SK-N-SH treated with all-trans-retinoic acid at 6 μM for 48 hours (cell line): ENCODE data around the gene NUP37.
"Not testable (repeated sequence)": the region's sequence is repeated elsewhere in the genome, so short reads cannot be mapped to it uniquely, and the experiment has no call there.

Experiments used
- ATAC-seq: fragments of 200-7000 bp; cut with Tn5 transposase; 3 replicates; pipeline ENCODE4 v1.9.1; 2020; ENCODE audit warnings: mild to moderate bottlenecking, moderate library complexity
- BACH2 ChIP-seq: fragments of 250-450 bp; sonication (Bioruptor Pico); IDR thresholded peaks from 2 replicates; pipeline ENCODE4 v1.9.0; 2021; ENCODE audit warnings: mild to moderate bottlenecking, borderline replicate concordance
- CSDC2 ChIP-seq: fragments of 250-450 bp; sonication (Bioruptor Pico); IDR thresholded peaks from 2 replicates; pipeline ENCODE4 v1.5.0; 2020; ENCODE audit warnings: mild to moderate bottlenecking, moderate library complexity
- ISL1 ChIP-seq: fragments of 250-450 bp; sonication (Bioruptor Pico); IDR thresholded peaks from 2 replicates; pipeline ENCODE4 v2.1.2; 2022; ENCODE audit warnings: mild to moderate bottlenecking, moderate library complexity
- OSR1 ChIP-seq: fragments of 250-450 bp; sonication (Bioruptor Pico); IDR thresholded peaks from 2 replicates; pipeline ENCODE4 v1.8.0; 2022; ENCODE audit warnings: moderate library complexity, mild to moderate bottlenecking, inconsistent platforms
- SNAI2 ChIP-seq: fragments of 250-450 bp; sonication (Bioruptor Pico); IDR thresholded peaks from 2 replicates; pipeline ENCODE4 v1.5.0; 2020; ENCODE audit warnings: mild to moderate bottlenecking, moderate library complexity
- TCF4 ChIP-seq: fragments of 250-450 bp; sonication (Bioruptor Pico); IDR thresholded peaks from 2 replicates; pipeline ENCODE4 v1.8.0; 2021; ENCODE audit warnings: mild to moderate bottlenecking, moderate library complexity, borderline replicate concordance
- TOX ChIP-seq: fragments of 250-450 bp; sonication (Bioruptor Pico); IDR thresholded peaks from 2 replicates; pipeline ENCODE4 v1.8.0; 2021; ENCODE audit warnings: mild to moderate bottlenecking, moderate library complexity, borderline replicate concordance
- ZC3H10 ChIP-seq: fragments of 250-450 bp; sonication (Bioruptor Pico); IDR thresholded peaks from 2 replicates; pipeline ENCODE4 v1.5.1; 2021; ENCODE audit warnings: mild to moderate bottlenecking, moderate library complexity
- ZFP3 ChIP-seq: fragments of 250-450 bp; sonication (Bioruptor Pico); IDR thresholded peaks from 2 replicates; pipeline ENCODE4 v1.5.0; 2020; ENCODE audit warnings: mild to moderate bottlenecking, moderate library complexity
- ZNF565 ChIP-seq: fragments of 450-650 bp; formaldehyde crosslinking; conservative IDR thresholded peaks from 2 replicates; pipeline ENCODE4 v1.5.0; 2020; ENCODE audit warnings: low read depth, mild to moderate bottlenecking, moderate library complexity
- ZNF70 ChIP-seq: fragments of 450-650 bp; formaldehyde crosslinking; IDR thresholded peaks from 2 replicates; pipeline ENCODE4 v1.5.0; 2020; ENCODE audit warnings: mild to moderate bottlenecking, moderate library complexity
- ZNF8 ChIP-seq: fragments of 450-650 bp; formaldehyde crosslinking; IDR thresholded peaks from 2 replicates; pipeline ENCODE4 v1.5.0; 2020; ENCODE audit warnings: mild to moderate bottlenecking, moderate library complexity
- TF ChIP-seq, protein P1 (sequence below): fragments of 250-450 bp; sonication (Bioruptor Pico); IDR thresholded peaks from 2 replicates; pipeline ENCODE4 v1.8.0; 2021; ENCODE audit warnings: low read depth, mild to moderate bottlenecking, moderate library complexity, borderline replicate concordance
- TF ChIP-seq, protein P2 (sequence below): fragments of 250-450 bp; sonication (Bioruptor Pico); IDR thresholded peaks from 2 replicates; pipeline ENCODE4 v1.5.1; 2020; ENCODE audit warnings: low read depth, mild to moderate bottlenecking, moderate library complexity
- TF ChIP-seq, protein P3 (sequence below): fragments of 250-450 bp; sonication (Bioruptor Pico); IDR thresholded peaks from 2 replicates; pipeline ENCODE4 v1.8.0; 2020; ENCODE audit warnings: mild to moderate bottlenecking, moderate library complexity, borderline replicate concordance
- TF ChIP-seq, protein P4 (sequence below): fragments of 250-450 bp; sonication (Bioruptor Pico); IDR thresholded peaks from 2 replicates; pipeline ENCODE4 v1.5.1; 2021; ENCODE audit warnings: mild to moderate bottlenecking, moderate library complexity

NUP37 gene

DNA sequence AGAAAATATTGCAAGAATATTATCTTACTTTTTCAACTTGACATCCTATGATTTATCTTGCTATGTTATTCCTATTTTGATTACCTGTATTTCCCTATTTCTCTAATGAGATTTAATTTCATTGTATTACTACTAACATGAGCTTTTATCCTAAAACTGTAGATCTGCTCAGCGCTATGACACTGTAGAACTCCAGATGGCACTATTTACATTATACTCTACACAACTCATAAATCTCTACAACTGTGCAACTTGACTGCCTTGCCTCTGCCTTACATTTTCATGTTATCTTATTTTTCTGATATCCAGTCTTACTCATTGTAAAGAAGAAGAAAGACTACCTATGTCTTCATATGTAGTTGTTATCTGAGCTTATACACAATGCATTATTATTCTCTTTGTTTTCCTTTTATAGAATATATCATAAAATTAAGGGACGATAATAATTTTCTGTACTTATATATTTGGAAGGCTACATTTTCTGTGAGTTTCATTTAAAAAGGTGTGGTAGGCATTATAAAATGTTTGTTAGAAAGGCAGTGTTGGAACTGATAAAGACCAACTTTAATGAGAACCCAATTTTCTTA, 24.1 kb downstream of the NUP37 start:
- no peak for TF ChIP-seq SNAI2
- no peak for TF ChIP-seq TCF4 (CRISPR knock-in tag)
- ATAC-seq: peak; percentile 92

DNA sequence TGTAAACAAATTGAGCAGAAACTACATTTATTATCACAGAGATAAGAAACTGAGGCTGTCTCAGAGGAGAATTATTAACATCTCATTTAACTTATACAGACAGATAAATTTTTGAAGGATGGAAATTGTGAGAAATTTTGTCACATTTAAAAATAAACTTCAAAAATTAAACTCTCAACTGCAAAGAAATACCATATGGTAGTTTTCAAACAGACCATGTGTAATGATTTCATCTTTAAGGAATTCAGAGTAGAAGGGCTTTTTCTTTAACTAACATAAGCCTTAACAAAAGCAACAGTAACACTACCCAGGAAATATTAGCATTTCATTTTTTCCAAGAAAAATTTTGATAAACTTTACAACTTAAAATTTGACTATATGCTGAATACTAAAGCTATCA, 26.6 kb downstream of the NUP37 start:
- peak; percentile 74 for ATAC-seq
- TF ChIP-seq ISL1: peak; percentile 75
- TF ChIP-seq, protein P1, sequence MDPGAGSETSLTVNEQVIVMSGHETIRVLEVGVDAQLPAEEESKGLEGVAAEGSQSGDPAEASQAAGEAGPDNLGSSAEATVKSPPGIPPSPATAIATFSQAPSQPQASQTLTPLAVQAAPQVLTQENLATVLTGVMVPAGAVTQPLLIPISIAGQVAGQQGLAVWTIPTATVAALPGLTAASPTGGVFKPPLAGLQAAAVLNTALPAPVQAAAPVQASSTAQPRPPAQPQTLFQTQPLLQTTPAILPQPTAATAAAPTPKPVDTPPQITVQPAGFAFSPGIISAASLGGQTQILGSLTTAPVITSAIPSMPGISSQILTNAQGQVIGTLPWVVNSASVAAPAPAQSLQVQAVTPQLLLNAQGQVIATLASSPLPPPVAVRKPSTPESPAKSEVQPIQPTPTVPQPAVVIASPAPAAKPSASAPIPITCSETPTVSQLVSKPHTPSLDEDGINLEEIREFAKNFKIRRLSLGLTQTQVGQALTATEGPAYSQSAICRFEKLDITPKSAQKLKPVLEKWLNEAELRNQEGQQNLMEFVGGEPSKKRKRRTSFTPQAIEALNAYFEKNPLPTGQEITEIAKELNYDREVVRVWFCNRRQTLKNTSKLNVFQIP (CRISPR knock-in tag): no peak

DNA sequence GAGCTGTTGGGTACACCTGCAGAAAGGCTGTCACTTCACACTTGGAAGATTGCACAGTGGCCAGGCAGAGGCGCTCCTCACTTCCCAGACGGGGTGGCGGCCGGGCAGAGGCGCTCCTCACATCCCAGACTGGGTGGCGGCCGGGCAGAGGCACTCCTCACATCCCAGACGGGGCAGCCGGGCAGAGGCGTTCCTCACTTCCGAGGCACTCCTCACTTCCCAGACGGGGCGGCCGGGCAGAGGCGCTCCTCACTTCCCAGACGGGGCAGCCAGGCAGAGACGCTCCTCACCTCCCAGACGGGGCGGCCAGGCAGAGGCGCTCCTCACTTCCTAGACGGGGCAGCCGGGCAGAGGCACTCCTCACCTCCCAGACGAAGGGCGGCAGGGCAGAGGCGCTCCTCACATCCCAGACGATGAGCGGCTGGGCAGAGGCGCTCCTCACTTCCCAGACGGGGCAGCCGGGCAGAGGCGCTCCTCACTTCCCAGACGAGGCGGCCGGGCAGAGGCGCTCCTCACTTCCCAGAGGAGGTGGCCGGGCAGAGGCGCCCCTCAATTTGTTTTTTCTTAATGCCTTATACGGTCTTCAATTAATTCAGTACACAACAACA, 30.6 kb downstream of the NUP37 start:
- not testable (repeated sequence) for ATAC-seq

DNA sequence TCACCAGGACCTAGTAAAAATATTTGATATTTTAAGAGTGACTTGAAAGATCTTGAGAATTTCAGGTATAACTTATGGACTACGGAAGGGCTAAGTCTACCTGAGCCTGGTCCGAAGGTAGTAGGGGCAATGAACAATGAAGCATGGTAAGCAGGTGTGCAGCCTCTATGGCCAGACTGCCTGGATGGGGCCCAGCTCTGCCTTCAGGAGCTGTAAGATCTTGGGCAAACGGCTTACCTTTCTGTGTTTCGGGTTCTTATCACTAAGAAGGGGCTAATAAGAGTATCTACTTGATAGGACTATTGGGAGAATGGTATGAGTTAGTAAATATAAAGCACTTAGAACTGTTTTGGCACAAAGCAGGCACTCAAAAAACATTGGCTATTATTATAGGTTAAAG, 39.1 kb downstream of the NUP37 start:
- TF ChIP-seq ZFP3 (CRISPR knock-in tag): no peak
- no peak for TF ChIP-seq OSR1
- TF ChIP-seq, protein P2, sequence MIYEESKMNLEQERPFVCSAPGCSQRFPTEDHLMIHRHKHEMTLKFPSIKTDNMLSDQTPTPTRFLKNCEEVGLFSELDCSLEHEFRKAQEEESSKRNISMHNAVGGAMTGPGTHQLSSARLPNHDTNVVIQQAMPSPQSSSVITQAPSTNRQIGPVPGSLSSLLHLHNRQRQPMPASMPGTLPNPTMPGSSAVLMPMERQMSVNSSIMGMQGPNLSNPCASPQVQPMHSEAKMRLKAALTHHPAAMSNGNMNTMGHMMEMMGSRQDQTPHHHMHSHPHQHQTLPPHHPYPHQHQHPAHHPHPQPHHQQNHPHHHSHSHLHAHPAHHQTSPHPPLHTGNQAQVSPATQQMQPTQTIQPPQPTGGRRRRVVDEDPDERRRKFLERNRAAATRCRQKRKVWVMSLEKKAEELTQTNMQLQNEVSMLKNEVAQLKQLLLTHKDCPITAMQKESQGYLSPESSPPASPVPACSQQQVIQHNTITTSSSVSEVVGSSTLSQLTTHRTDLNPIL: no peak
- TF ChIP-seq, protein P3, sequence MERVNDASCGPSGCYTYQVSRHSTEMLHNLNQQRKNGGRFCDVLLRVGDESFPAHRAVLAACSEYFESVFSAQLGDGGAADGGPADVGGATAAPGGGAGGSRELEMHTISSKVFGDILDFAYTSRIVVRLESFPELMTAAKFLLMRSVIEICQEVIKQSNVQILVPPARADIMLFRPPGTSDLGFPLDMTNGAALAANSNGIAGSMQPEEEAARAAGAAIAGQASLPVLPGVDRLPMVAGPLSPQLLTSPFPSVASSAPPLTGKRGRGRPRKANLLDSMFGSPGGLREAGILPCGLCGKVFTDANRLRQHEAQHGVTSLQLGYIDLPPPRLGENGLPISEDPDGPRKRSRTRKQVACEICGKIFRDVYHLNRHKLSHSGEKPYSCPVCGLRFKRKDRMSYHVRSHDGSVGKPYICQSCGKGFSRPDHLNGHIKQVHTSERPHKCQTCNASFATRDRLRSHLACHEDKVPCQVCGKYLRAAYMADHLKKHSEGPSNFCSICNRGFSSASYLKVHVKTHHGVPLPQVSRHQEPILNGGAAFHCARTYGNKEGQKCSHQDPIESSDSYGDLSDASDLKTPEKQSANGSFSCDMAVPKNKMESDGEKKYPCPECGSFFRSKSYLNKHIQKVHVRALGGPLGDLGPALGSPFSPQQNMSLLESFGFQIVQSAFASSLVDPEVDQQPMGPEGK (CRISPR knock-in tag): no peak
- TF ChIP-seq ISL1: no peak
- no peak for TF ChIP-seq SNAI2
- no peak for TF ChIP-seq BACH2 (CRISPR knock-in tag)
- no peak for TF ChIP-seq ZNF70 (CRISPR knock-in tag)
- TF ChIP-seq, protein P4, sequence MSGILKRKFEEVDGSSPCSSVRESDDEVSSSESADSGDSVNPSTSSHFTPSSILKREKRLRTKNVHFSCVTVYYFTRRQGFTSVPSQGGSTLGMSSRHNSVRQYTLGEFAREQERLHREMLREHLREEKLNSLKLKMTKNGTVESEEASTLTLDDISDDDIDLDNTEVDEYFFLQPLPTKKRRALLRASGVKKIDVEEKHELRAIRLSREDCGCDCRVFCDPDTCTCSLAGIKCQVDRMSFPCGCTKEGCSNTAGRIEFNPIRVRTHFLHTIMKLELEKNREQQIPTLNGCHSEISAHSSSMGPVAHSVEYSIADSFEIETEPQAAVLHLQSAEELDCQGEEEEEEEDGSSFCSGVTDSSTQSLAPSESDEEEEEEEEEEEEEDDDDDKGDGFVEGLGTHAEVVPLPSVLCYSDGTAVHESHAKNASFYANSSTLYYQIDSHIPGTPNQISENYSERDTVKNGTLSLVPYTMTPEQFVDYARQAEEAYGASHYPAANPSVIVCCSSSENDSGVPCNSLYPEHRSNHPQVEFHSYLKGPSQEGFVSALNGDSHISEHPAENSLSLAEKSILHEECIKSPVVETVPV (CRISPR knock-in tag): no peak
- TF ChIP-seq CSDC2: no peak
- no peak for TF ChIP-seq TCF4 (CRISPR knock-in tag)
- no peak for ATAC-seq

DNA sequence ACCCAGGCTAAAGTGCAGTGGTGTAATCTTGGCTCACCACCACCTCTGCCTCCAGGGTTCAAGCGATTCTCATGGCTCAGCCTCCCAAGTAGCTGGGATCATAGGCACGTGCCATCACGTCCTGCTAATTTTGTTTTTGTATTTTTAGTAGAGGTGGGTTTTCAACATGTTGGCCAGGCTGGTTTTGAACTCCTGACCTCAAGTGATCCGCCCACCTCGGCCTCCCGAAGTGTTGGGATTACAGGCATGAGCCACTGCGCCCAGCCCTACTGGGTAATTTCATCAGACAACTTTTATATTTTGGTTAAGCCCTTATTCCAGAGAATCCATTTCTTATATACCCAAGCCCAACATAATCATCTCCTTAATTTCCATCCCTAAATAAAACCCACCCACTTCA, 47.8 kb downstream of the NUP37 start:
- ATAC-seq: not testable (repeated sequence)

DNA sequence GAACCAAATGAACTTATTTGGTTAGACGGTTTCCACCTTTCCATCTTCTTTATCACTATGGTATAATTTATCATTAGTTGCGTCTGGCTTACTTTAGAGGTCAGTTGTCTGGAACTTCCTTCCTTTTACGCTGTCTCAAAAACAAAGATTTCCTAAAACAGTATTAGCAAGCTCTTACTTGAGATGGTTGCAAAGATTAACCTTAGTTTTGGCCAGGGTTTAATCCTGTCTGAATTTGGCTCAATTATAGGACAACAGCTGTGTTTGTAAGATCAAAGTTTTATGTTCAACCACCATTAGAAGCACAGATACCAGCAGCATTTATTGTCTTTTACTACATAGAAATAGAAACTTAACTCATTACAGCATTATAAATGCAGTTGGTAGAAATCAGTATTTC, 50.2 kb downstream of the NUP37 start:
- TF ChIP-seq, protein P4 (CRISPR knock-in tag): no peak
- TF ChIP-seq, protein P3 (CRISPR knock-in tag): no peak
- TF ChIP-seq ZC3H10 (no peak), CSDC2 (no peak), TCF4 (CRISPR knock-in tag) (no peak), ZNF8 (CRISPR knock-in tag) (no peak), TOX (CRISPR knock-in tag) (no peak), BACH2 (CRISPR knock-in tag) (no peak), ZNF565 (CRISPR knock-in tag) (no peak), ZFP3 (CRISPR knock-in tag) (no peak), SNAI2 (no peak)
- TF ChIP-seq, protein P2: no peak
- TF ChIP-seq, protein P1 (CRISPR knock-in tag): no peak
- no peak for ATAC-seq
